Karpas-422 (cell line): ENCODE data around the gene LENEP. TPM values are rescaled to one million over a fixed set of nuclear protein-coding genes. Genes with fewer than 3 reads are reported as not detected.
"Not testable (repeated sequence)": the region's sequence is repeated elsewhere in the genome, so short reads cannot be mapped to it uniquely, and the experiment has no call there.

ENCODE experiments used
- DNase-seq: peaks from one replicate; pipeline ENCODE4 v3.0.0-alpha.2; 2015
- H2AFZ ChIP-seq: fragments of 200-600 bp; sonication (generic); 2 replicates; pipeline ENCODE4 v1.6.1; 2014; ENCODE audit warnings: antibody characterized with exemption, low read length, mixed read lengths
- H3K27ac ChIP-seq: fragments of 200-600 bp; sonication (generic); 2 replicates; pipeline ENCODE4 v1.5.1; 2014; ENCODE audit warnings: mild to moderate bottlenecking, low read length, moderate library complexity
- H3K27me3 ChIP-seq: fragments of 200-600 bp; sonication (generic); 2 replicates; pipeline ENCODE4 v1.6.1; 2014; ENCODE audit warnings: low read length, mixed read lengths
- H3K36me3 ChIP-seq: fragments of 200-600 bp; sonication (generic); 2 replicates; pipeline ENCODE4 v1.6.1; 2014; ENCODE audit warnings: low read length, mixed read lengths; ENCODE audit not compliant: insufficient read depth
- H3K4me1 ChIP-seq: fragments of 200-600 bp; sonication (generic); 2 replicates; pipeline ENCODE4 v1.6.1; 2014; ENCODE audit warnings: mild to moderate bottlenecking, low read length, mixed read lengths
- H3K4me2 ChIP-seq: fragments of 200-600 bp; sonication (generic); 2 replicates; pipeline ENCODE4 v1.6.1; 2014; ENCODE audit warnings: low read length, low read depth, mild to moderate bottlenecking; ENCODE audit not compliant: poor library complexity, severe bottlenecking
- H3K4me3 ChIP-seq: fragments of 200-600 bp; sonication (generic); 2 replicates; pipeline ENCODE4 v1.5.1; 2014; ENCODE audit warnings: mild to moderate bottlenecking, antibody characterized with exemption, low read length, mixed read lengths
- H3K79me2 ChIP-seq: fragments of 200-600 bp; sonication (generic); 2 replicates; pipeline ENCODE4 v1.6.1; 2014; ENCODE audit warnings: mild to moderate bottlenecking, low read length, mixed read lengths
- H3K9ac ChIP-seq: fragments of 200-600 bp; sonication (generic); 2 replicates; pipeline ENCODE4 v1.6.0; 2014; ENCODE audit warnings: low read length
- H3K9me2 ChIP-seq: fragments of 200-600 bp; sonication (generic), shearing (Covaris generic); replicated peaks from 2 replicates; pipeline ENCODE4 v1.6.0; 2014; ENCODE audit warnings: mild to moderate bottlenecking, low read length, moderate library complexity; ENCODE audit not compliant: insufficient read depth
- H3K9me3 ChIP-seq: fragments of 300-700, 200-600 bp; sonication (generic); 2 replicates; pipeline ENCODE4 v1.6.1; 2014; ENCODE audit warnings: low read length, mixed read lengths
- H4K20me1 ChIP-seq: fragments of 200-600 bp; sonication (generic); 2 replicates; pipeline ENCODE4 v1.6.1; 2014; ENCODE audit warnings: mild to moderate bottlenecking, antibody characterized with exemption, low read length, low read depth; ENCODE audit not compliant: insufficient read depth
- total RNA-seq: library from RNA; depleted of rRNA; stranded (reverse); fragments of >200 nt; shearing (Covaris generic); gene quantifications from 2 replicates; pipeline ENCODE4 v1.2.3, GENCODE V29; 2014; ENCODE audit warnings: low replicate concordance

LENEP gene
- total RNA-seq, 1 experiment from 2014 or later: 2.6 TPM

DNA sequence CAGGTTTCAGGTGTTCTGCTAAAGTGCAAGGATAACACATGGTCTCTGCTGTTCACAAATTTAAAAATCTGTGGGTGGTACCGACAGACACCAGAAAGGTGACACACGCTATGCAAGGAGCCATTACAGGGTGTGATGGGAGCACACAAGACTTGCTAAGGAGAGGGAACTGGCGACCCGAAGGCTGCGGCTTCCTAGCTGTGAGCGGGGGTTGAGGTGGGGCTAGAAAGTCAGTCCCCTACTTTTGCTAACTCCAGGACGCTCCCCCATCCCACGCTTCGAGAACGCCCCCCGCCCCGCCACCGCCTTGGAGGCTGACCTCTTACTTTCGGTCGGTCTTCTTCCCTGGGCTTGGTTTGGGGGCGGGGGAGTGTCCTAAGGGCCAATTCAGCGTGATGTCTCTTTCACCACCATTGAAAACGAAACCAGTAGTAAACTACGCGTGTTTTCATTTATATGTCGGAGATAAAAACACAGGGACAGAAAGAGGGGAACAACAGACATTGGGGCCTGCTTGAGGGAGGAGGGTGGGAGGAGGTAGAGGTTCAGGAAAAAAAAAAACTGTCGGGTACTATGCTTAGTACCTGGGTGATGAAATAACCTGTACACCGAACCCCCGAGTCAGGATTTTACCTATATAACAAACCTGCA is 17.9 kb upstream of the LENEP start:
- Histone ChIP-seq H3K4me2 (peak overlapping the region; percentile 79), H3K79me2 (peaks cover 62% of the 10 kb centered on the region), H4K20me1 (no peaks in the 10 kb centered on the region), H3K36me3 (peaks cover 26% of the 10 kb centered on the region), H3K9me2 (no peaks in the 10 kb centered on the region), H2AFZ (no peak overlapping the region), H3K4me3 (peak overlapping the region; percentile 73), H3K9ac (peak overlapping the region; percentile 79), H3K27ac (peak overlapping the region; percentile 94), H3K9me3 (no peaks in the 10 kb centered on the region), H3K27me3 (no peaks in the 10 kb centered on the region), H3K4me1 (peaks cover 42% of the 10 kb centered on the region)
- DNase-seq: peak; percentile 76

DNA sequence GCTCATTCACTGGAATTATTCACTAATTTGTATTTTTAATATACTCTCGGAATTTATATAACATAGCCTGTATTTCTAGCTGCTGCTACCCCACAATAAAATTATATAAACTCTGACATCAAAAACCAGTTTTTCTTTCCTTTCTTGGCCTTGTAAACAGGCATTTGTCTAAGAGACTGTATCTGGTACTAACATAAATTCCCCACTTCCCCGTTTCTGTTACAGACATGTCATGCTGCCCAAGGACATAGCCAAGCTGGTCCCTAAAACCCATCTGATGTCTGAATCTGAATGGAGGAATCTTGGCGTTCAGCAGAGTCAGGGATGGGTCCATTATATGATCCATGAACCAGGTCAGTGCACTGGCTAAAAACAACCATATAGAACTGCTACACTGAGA is 15.6 kb upstream of the LENEP start:
- H3K79me2 ChIP-seq: peaks cover 46% of the 10 kb centered on the region

DNA sequence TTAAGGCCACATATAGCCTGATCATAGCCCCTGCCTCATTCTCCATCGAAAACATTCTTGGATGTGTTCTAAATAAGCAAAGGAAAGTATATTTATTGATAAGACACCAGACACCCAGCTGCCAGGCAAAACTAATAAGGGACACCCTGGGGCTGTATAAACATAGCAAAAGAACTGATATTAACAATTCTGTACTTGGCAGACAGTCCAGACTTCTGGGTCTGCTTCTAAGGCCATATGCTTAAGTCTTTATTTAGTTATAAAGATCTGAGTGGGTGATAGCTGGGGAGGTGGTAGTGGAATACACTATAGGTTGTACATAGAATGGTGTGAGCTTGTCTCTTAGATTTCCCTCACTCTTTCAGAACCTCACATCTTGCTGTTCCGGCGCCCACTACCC is 15.0 kb upstream of the LENEP start:
- Histone ChIP-seq H3K9me3 (no peaks in the 10 kb centered on the region), H2AFZ (no peak overlapping the region), H3K4me1 (peaks cover 29% of the 10 kb centered on the region), H3K4me2 (no peak overlapping the region), H3K36me3 (peaks cover 26% of the 10 kb centered on the region), H3K27ac (peak overlapping the region; percentile 94; the same call in 1 of the 2 replicates), H3K4me3 (no peak overlapping the region), H4K20me1 (no peaks in the 10 kb centered on the region), H3K27me3 (no peaks in the 10 kb centered on the region), H3K9ac (no peak overlapping the region), H3K9me2 (no peaks in the 10 kb centered on the region), H3K79me2 (peaks cover 44% of the 10 kb centered on the region)
- DNase-seq: no peak

More for the DNA sequence above, 15.6 kb upstream of the LENEP start:
- H4K20me1 ChIP-seq, H3K9ac ChIP-seq, H3K27me3 ChIP-seq, H2AFZ ChIP-seq, H3K9me2 ChIP-seq, DNase-seq, H3K9me3 ChIP-seq, H3K4me3 ChIP-seq: not testable (repeated sequence)
- peak overlapping the region; percentile 23 for H3K4me2 ChIP-seq
- H3K27ac ChIP-seq: peak overlapping the region; percentile 94
- H3K36me3 ChIP-seq: peaks cover 26% of the 10 kb centered on the region
- peaks cover 33% of the 10 kb centered on the region for H3K4me1 ChIP-seq

DNA sequence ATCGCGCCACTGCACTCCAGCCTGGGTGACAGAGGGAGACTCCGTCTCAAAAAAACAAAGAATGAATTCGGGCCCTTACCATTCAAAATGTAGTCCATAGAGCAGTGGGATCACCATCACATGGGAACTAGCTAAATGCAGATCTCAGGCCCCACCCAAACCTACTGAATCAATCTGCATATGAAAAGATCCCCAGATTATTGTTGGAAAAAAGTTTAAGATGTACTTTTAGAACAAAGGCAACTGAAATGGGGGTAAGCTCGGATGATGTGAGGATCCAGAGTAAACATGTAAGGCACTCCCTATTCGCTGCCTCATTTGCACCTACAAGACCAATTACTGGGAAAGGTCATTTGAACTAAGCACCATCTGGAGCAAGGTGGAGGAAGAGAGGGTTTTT is 11.0 kb upstream of the LENEP start:
- H3K4me3 ChIP-seq: peak overlapping the region; percentile 92
- no peak for DNase-seq
- peak overlapping the region; percentile 67 for H3K27ac ChIP-seq
- H3K79me2 ChIP-seq: peaks cover 33% of the 10 kb centered on the region
- H3K27me3 ChIP-seq: no peaks in the 10 kb centered on the region
- peaks cover 20% of the 10 kb centered on the region for H3K36me3 ChIP-seq
- no peaks in the 10 kb centered on the region for H4K20me1 ChIP-seq
- H3K4me1 ChIP-seq: peaks cover 21% of the 10 kb centered on the region
- H2AFZ ChIP-seq: no peak overlapping the region
- no peaks in the 10 kb centered on the region for H3K9me3 ChIP-seq
- peak overlapping the region; percentile 86 for H3K4me2 ChIP-seq
- peak overlapping the region; percentile 62 for H3K9ac ChIP-seq
- no peaks in the 10 kb centered on the region for H3K9me2 ChIP-seq

DNA sequence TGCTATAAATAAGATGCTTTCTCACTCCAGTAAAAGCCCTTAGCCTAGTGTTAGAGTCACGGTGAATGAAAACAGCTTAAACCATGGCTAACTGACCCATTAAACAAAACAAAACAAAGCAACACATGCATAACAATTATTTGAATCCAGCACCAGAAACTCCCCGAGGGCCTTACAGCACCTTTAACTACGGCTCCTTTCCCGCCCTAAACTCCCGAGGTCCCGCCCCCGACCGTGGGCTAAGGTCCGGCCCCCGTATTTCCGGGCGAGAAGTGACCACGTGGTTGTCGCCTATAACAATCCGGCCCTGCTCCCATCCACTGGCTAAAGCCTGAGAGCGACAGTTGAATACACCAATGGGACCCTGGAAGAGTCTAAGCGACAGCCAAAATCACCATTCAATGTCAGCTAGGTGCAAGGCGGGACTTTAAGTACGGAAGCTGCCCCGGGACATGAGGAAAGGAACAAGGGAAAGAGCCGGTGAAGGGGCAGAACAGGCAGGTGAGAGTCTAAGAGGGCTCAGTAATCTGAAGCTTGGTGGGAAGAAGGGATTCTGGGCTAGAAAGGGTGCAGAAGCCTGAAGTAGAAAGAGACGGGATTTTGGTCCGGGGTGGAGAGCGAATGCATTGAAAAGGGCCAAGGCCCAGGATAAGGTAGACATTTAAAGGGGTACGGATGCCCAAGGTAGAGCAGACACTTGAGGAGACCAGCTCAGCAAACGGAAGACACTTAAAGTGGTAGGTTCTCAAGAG is 10.3 kb upstream of the LENEP start, which contains the start of gene FLAD1:
TSS of gene FLAD1 (plus strand) at position 448 of the 752 bp plus-strand sequence. CDS start 351 bp downstream, outside the sequence.
- H3K27me3 ChIP-seq: no peaks in the 10 kb centered on the region
- H2AFZ ChIP-seq: peak within 1 kb of the TSS; percentile 50; the same call in 1 of the 2 replicates
- peak within 1 kb of the TSS; percentile 92 for H3K4me3 ChIP-seq

DNA sequence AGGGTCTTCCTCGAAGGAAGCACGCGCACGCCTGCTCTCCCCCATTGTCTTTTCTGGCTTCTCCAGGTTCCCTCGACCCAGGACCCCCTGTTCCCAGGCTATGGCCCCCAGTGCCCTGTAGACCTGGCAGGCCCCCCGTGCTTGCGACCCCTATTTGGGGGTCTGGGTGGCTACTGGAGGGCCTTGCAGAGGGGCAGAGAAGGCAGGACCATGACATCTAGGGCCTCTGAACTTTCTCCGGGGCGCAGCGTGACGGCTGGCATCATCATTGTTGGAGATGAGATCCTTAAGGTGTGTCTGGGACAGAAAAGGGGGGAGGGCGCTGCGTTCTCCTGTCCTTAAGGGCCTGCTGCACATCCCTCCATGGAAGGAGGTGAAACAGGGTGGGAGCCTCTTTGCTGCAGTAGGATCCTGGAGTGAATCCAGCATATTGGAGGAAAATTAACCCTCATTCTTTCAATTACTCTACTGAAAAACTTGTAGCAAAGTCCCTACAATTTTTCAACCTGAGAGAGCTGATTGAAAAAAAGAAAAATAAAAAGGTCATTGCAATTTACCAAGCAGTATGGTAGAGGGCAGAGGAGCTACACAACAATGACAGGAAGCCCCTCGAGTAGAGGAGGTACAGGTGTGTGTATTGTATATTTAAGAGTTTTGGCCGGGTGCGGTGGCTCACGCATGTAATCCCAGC is 9.5 kb upstream of the LENEP start:
- Histone ChIP-seq H3K27ac (peak overlapping the region; percentile 64; the same call in 1 of the 2 replicates), H3K36me3 (peaks cover 21% of the 10 kb centered on the region), H3K9ac (peak overlapping the region; percentile 91), H3K9me3 (no peaks in the 10 kb centered on the region), H3K4me3 (peak overlapping the region; percentile 92), H3K79me2 (peaks cover 23% of the 10 kb centered on the region), H2AFZ (no peak overlapping the region), H3K4me2 (peak overlapping the region; percentile 86), H3K27me3 (no peaks in the 10 kb centered on the region), H4K20me1 (no peaks in the 10 kb centered on the region), H3K9me2 (no peaks in the 10 kb centered on the region), H3K4me1 (peaks cover 17% of the 10 kb centered on the region)
- DNase-seq: no peak

More for the DNA sequence above, 10.3 kb upstream of the LENEP start, which contains the start of gene FLAD1:
- Histone ChIP-seq H3K4me2 (peak within 1 kb of the TSS; percentile 86), H3K4me1 (peaks cover 17% of the 10 kb centered on the region), H4K20me1 (no peaks in the 10 kb centered on the region), H3K36me3 (peaks cover 20% of the 10 kb centered on the region), H3K79me2 (peaks cover 27% of the 10 kb centered on the region), H3K27ac (peak within 1 kb of the TSS; percentile 67), H3K9me2 (no peaks in the 10 kb centered on the region), H3K9ac (peak within 1 kb of the TSS; percentile 91), H3K9me3 (no peaks in the 10 kb centered on the region)
- peak; percentile 99 for DNase-seq

DNA sequence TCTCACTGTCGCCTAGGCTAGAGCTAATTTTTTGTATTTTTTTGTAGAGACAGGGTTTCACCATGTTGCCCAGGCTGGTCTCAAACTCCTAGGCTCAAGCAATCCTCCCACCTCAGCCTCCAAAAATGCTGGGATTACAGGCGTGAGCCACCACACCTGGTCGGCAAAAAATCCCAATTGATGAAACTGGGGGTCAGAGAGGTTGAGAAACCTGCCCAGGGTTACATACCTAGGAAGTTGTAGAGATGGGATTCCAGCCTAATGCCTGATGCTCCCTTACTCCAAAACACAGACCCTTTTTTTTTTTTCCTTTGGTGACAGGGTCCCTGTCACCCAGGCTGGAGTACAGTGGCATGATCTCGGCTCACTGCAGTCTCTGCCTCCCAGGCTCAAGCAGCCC is 6.7 kb upstream of the LENEP start:
- H3K9me2 ChIP-seq, H3K27ac ChIP-seq, H3K4me2 ChIP-seq, H3K9ac ChIP-seq, DNase-seq, H3K4me3 ChIP-seq, H4K20me1 ChIP-seq, H3K27me3 ChIP-seq, H2AFZ ChIP-seq, H3K9me3 ChIP-seq: not testable (repeated sequence)
- peaks cover 14% of the 10 kb centered on the region; the same call in 1 of the 2 replicates for H3K36me3 ChIP-seq
- peaks cover 17% of the 10 kb centered on the region for H3K4me1 ChIP-seq
- peaks cover 23% of the 10 kb centered on the region for H3K79me2 ChIP-seq

DNA sequence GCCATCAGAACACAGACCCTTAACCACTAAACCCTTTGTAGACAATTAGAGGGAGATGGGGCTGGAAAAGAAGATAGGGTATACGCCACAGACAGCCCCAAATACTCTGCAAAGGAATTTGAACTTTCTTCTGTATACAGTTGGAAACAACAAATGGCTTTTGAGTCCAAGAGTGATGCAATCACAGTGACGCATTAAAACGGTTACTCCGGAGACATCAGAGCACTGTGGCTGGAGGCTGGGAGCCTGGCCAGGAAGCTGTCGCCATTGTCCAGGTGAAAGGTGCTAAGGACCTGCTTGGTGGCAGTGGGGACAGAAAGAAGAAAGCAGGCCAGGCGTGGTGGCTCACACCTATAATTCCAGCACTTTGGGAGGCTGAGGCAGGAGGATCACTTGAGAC is 6.1 kb upstream of the LENEP start:
- peaks cover 23% of the 10 kb centered on the region for H3K79me2 ChIP-seq

More for the DNA sequence above, 6.1 kb upstream of the LENEP start:
- H3K27me3 ChIP-seq: no peaks in the 10 kb centered on the region
- H3K27ac ChIP-seq: no peak overlapping the region
- DNase-seq: no peak
- no peak overlapping the region for H3K4me3 ChIP-seq
- peaks cover 14% of the 10 kb centered on the region; the same call in 1 of the 2 replicates for H3K36me3 ChIP-seq
- no peak overlapping the region for H3K9ac ChIP-seq
- no peaks in the 10 kb centered on the region for H3K9me2 ChIP-seq
- no peak overlapping the region for H3K4me2 ChIP-seq
- no peaks in the 10 kb centered on the region for H3K9me3 ChIP-seq
- peaks cover 15% of the 10 kb centered on the region for H3K4me1 ChIP-seq
- H2AFZ ChIP-seq: no peak overlapping the region
- H4K20me1 ChIP-seq: no peaks in the 10 kb centered on the region
